Stimulated activated CD8-positive, alpha-beta memory T cell treated with anti-CD3 and anti-CD28 coated beads, Interleukin-12 subunit alpha, Interleukin-12 subunit beta, amount 100 ng/mL, for 4 hours (primary cell): ENCODE results near the gene JARID2.

Experiments
- DNase-seq: peaks from one replicate; pipeline ENCODE4 v3.0.0-alpha.2; 2020; ENCODE audit warnings: low read depth

The JARID2 gene

GRCh38 chr6:15376900-15377487 is 131.1 kb downstream of the JARID2 start:
- DNase-seq, result no peak

GRCh38 chr6:15378272-15378671 is 132.4 kb downstream of the JARID2 start:
- DNase-seq, result no peak

- no peak for DNase-seq
These were observed 133.0 kb downstream of the JARID2 start for GRCh38 chr6:15378866-15379265.

- DNase-seq, result no peak
These were observed 134.5 kb downstream of the JARID2 start for GRCh38 chr6:15380351-15380750.

GRCh38 chr6:15382089-15382488 is 136.2 kb downstream of the JARID2 start:
- DNase-seq, result no peak

- no peak for DNase-seq
These were observed 136.8 kb downstream of the JARID2 start for GRCh38 chr6:15382712-15383111.

GRCh38 chr6:15384901-15385300 is 139.0 kb downstream of the JARID2 start:
- no peak for DNase-seq

- no peak for DNase-seq
These were observed 139.7 kb downstream of the JARID2 start for GRCh38 chr6:15385521-15385920.

- no peak for DNase-seq
These were observed 140.4 kb downstream of the JARID2 start for GRCh38 chr6:15386110-15386755.

- DNase-seq, result no peak
These were observed 140.9 kb downstream of the JARID2 start for GRCh38 chr6:15386756-15387112.

- no peak for DNase-seq
These were observed 141.2 kb downstream of the JARID2 start for GRCh38 chr6:15387118-15387517.

- DNase-seq, result no peak
These were observed 143.4 kb downstream of the JARID2 start for GRCh38 chr6:15389084-15389764.

GRCh38 chr6:15389765-15390723 is 144.2 kb downstream of the JARID2 start:
- DNase-seq, result no peak

GRCh38 chr6:15391500-15391899 is 145.6 kb downstream of the JARID2 start:
- DNase-seq, result no peak

GRCh38 chr6:15392182-15392581 is 146.3 kb downstream of the JARID2 start:
- DNase-seq, result no peak

- no peak for DNase-seq
These were observed 147.7 kb downstream of the JARID2 start for GRCh38 chr6:15393605-15394004.

GRCh38 chr6:15395087-15395486 is 149.2 kb downstream of the JARID2 start:
- no peak for DNase-seq

- DNase-seq, result no peak
These were observed 150.9 kb downstream of the JARID2 start for GRCh38 chr6:15396808-15397207.

GRCh38 chr6:15398633-15399275 is 152.9 kb downstream of the JARID2 start:
- DNase-seq, result no peak

GRCh38 chr6:15399641-15400470 is 154.0 kb downstream of the JARID2 start:
- DNase-seq, result no peak

GRCh38 chr6:15400572-15401004 is 154.7 kb downstream of the JARID2 start:
- DNase-seq, result no peak
